Brain microvascular endothelial cell (primary cell): Measurements from ENCODE around the gene ACP7.

Experiments used
- DNase-seq: peaks from one replicate; pipeline ENCODE4 v3.0.0-alpha.2; 2020
- H3K27ac ChIP-seq: fragments of 250-450 bp; sonication (Bioruptor Pico); 2 replicates; pipeline ENCODE4 v1.5.1; 2020; ENCODE audit warnings: mild to moderate bottlenecking, moderate library complexity
- H3K27me3 ChIP-seq: fragments of 250-450 bp; sonication (Bioruptor Pico); replicated peaks from 2 replicates; pipeline ENCODE4 v1.5.1; 2020; ENCODE audit warnings: mild to moderate bottlenecking
- H3K36me3 ChIP-seq: fragments of 250-450 bp; sonication (Bioruptor Pico); replicated peaks from 2 replicates; pipeline ENCODE4 v1.5.1; 2020; ENCODE audit warnings: mild to moderate bottlenecking
- H3K4me3 ChIP-seq: 2 replicates; pipeline ENCODE4 v1.5.1; 2011; ENCODE audit warnings: low read depth, mild to moderate bottlenecking, control low read depth, low read length, moderate library complexity
- in situ Hi-C: cut with HindIII; loops from 2 replicates; pipeline ENCODE4 v1.10.0; 2017; ENCODE audit warnings: low sequenced_read_pairs, low pct_ligation_motif_present
- TF ChIP-seq, protein P1 (sequence below): IDR thresholded peaks from 2 replicates; pipeline ENCODE4 v1.5.1; 2011; ENCODE audit warnings: low read depth, mild to moderate bottlenecking, moderate library complexity, low read length, control low read depth, inconsistent platforms; ENCODE audit errors: missing control alignments

ACP7 gene

DNA sequence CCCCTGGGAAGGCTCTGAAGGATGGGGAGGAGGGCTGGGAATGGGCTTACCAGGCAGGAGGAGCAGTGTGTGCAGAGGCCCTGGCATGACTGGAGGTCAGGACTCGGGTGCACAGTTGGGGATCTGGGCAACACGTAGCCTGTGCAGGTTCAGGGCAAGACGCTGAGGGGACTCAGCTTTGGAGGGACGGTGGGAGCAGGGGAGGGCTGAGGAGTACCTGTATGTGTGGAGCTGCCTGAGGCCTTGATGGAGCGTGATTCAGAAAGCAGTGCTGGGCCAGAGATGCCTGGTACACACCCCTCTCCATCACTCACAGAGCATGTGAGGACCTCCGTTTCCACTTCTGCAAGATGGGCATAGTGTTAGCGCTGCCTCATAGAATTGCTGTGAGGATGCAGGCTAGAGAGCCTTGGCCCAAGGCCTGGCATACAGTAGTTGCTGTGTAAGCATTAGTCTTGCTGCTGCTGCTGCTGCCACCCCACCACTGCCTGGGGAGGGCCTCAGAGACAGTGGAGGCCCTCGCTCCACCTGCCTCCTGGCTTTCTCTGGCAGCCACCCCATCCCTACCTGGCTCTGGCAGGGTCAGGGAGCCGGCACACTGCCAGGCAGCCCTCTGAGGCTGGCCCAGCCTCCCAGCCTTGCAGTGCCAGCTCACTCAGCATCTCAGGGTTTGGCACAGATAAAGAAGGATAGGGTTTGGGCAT is 43.8 kb downstream of the ACP7 start:
- no peak for DNase-seq
- in situ Hi-C loops = no loop called here
- TF ChIP-seq, protein P1, sequence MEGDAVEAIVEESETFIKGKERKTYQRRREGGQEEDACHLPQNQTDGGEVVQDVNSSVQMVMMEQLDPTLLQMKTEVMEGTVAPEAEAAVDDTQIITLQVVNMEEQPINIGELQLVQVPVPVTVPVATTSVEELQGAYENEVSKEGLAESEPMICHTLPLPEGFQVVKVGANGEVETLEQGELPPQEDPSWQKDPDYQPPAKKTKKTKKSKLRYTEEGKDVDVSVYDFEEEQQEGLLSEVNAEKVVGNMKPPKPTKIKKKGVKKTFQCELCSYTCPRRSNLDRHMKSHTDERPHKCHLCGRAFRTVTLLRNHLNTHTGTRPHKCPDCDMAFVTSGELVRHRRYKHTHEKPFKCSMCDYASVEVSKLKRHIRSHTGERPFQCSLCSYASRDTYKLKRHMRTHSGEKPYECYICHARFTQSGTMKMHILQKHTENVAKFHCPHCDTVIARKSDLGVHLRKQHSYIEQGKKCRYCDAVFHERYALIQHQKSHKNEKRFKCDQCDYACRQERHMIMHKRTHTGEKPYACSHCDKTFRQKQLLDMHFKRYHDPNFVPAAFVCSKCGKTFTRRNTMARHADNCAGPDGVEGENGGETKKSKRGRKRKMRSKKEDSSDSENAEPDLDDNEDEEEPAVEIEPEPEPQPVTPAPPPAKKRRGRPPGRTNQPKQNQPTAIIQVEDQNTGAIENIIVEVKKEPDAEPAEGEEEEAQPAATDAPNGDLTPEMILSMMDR = no peak
- Histone ChIP-seq H3K4me3 (no peak overlapping the region), H3K27ac (no peak overlapping the region), H3K27me3 (no peaks in the 10 kb centered on the region), H3K36me3 (no peaks in the 10 kb centered on the region)

DNA sequence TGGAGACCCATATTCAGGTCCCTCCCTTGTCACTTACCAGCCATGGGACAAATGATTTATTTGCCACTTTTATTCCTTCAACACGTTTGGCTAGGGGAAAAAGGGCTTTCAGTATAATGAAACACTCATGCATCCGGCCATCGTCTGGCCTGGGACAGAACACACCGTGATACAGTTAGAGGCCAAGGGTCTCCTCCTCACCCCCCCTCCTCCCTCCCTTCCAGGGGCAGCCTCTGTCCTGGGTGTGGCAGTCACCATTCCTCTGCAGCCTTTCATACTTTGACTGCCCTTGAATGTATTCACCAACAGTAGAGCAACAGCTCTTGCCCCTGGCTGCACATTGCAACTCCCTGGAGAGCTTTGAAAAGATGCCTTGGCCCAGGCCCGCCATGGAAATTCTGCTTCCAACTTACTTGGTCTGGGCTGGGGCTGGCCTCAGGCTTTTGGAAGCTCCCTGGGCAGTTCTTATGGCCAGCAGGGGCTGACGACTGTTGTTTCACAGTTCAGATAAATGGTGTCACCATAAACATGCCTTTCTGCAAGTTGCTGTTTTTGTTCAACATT is 44.4 kb downstream of the ACP7 start:
- H3K27ac ChIP-seq = no peak overlapping the region
- TF ChIP-seq, protein P1 = peak; percentile 17
- H3K27me3 ChIP-seq = no peaks in the 10 kb centered on the region
- H3K4me3 ChIP-seq = no peak overlapping the region
- no peak for DNase-seq
- no peaks in the 10 kb centered on the region for H3K36me3 ChIP-seq
- in situ Hi-C loops = no loop called here

DNA sequence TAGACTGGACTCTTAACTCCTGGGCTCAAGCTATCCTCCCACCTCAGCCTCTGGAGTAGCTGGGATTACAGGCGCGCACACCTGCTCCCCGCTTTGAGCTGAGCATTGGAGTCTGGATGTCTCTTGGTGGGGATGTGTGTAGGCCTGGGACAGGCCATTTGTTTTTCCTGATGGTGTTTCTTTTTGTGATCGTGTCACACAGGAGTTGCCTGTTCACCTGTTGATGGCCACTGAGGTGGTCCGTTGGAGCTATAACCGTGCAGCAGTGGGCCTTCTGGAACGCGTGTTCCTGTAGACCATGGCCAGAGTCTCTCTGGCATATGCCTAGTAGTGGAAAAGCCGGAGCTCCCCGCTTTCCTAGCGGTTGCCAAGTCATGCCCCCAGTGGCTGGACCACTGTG is 44.9 kb downstream of the ACP7 start:
- no peak overlapping the region for H3K27ac ChIP-seq
- TF ChIP-seq, protein P1 = no peak

DNA sequence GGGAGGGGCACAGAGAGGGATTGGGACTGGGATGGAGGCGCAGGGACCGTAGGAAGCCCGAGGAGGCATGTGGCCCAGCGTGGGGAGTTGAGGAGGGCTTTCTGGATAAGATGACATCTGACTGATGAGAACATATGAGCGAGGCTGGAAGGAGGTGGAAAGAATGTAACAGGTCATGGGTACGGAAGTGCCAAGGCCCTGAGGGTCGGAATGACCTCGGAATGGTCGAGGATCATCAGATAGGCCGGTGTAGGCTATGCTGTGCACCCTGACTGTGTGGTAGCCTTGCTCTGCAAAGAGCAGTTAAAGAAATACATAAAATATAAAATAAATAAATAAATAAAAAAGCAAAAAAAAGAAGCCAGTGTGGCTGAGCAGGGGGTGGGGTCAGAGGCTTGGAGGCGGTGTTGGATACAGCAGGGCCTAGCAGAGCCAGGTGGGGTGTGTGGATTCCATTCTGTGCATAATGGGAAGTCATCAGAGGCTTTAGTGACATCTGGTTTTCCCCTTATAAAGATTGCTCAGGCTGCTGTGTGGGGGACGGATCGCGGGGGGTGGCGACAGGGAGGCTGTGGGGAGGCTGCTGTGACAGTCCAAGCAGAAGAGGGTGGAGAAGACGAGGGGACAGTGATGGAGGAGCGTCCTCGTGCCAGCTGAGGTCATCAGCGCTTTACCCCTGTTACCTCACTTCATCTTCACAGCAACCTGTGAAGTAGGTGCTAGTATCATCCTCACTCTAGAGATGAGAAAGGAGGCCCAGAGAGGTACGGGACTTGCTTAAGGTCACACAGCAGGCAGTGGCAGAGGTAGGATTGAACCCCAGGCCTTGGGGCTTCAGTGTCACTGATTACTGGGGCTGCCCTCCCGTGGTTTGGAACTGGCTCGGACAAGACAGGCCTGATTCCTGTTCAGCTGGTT is 46.4 kb downstream of the ACP7 start:
- in situ Hi-C loops = no loop called here
- H3K4me3 ChIP-seq = no peak overlapping the region
- TF ChIP-seq, protein P1 = no peak
- H3K36me3 ChIP-seq = no peaks in the 10 kb centered on the region
- H3K27me3 ChIP-seq = no peaks in the 10 kb centered on the region
- no peak overlapping the region for H3K27ac ChIP-seq
- DNase-seq = no peak

More for the DNA sequence above, 44.9 kb downstream of the ACP7 start:
- no peaks in the 10 kb centered on the region for H3K36me3 ChIP-seq
- no peak for DNase-seq
- H3K4me3 ChIP-seq = no peak overlapping the region
- no peaks in the 10 kb centered on the region for H3K27me3 ChIP-seq
- in situ Hi-C loops = no loop called here

DNA sequence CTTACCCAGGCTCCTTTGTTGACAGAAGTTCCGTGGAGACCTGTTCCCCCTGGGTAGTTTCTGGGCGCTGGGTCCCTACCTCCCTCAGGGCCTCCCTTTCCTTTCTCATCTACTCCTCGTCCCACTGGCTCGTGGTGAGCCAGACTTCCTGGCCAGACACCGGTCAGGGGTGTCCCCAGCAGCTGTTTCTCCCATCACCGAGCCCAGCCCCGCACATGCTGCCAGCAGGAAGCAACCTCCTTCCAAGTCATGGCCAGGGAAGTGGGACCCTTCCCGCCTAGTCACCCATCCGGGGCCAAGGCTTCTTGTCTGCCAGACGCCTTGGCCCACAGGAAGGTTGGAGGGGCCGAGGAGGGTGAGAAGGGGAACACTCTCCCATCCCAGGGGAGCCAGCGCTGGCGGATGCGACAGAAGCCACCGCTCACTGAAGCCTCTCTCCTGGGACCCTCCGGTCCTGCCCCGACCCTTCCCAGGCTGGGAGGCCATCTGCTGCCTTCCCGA is 47.1 kb downstream of the ACP7 start:
- in situ Hi-C loops = no loop called here
- H3K27me3 ChIP-seq = no peaks in the 10 kb centered on the region
- TF ChIP-seq, protein P1 = no peak
- no peaks in the 10 kb centered on the region for H3K36me3 ChIP-seq
- H3K27ac ChIP-seq = no peak overlapping the region
- H3K4me3 ChIP-seq = no peak overlapping the region
- peak; percentile 22 for DNase-seq
